NCI-H748 treated with DMSO at 0.1 percent for 48 hours (cell line): ENCODE results near the gene AMZ1.

Experiments used
- DNase-seq: peaks from one replicate; lab custom pipeline; 2025; lab: John Stamatoyannopoulos, UW

Gene AMZ1

DNA sequence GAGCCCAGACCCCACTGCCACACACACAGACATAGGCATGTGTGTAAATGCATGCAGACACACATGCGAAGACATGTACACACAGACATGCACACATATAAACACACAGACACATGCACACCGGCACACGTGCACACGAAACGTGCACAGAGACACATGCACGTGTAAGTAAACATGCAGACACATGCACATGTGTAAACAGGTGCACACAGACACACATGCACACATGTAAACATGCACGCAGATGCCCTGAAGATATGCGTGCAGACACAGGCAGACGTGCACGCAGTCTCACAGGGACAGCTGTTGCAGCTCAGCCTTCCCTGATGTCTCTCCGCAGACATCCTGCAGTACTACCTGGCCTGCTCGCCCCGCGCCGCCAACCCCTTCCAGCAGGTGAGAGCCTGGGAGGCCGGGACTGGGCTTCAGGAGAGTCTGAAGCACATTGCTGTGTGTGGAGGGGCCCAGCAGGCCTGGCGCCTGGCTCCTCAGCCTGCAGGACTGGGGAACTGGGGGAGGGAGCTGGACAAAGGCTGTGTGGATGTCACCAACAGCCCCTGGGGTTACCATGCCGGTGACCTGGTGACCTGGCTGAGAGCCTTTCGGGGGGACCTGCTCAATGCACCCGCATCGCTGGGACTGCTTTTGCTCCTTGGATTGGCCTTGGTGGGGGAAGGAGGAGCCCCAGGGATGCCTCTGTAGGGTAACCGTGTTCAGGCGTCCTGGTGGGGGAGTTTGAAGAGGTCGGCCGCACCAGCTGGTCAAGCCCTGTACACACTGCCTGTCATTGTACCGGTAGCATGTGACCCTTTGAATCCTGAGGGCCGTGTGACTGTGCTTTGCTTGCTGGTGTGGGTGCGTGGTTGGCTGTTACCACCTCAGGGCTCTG, 35.9 kb upstream of the AMZ1 start:
- no peak for DNase-seq

- DNase-seq, result no peak
Observed at GRCh38 chr7:2652736-2653060, 35.3 kb upstream of the AMZ1 start.

- no peak for DNase-seq
Observed at GRCh38 chr7:2654059-2654458, 33.9 kb upstream of the AMZ1 start.

- DNase-seq, result no peak
Observed at GRCh38 chr7:2655870-2656614, 32.0 kb upstream of the AMZ1 start.

GRCh38 chr7:2657208-2657607, 30.8 kb upstream of the AMZ1 start:
- no peak for DNase-seq

DNA sequence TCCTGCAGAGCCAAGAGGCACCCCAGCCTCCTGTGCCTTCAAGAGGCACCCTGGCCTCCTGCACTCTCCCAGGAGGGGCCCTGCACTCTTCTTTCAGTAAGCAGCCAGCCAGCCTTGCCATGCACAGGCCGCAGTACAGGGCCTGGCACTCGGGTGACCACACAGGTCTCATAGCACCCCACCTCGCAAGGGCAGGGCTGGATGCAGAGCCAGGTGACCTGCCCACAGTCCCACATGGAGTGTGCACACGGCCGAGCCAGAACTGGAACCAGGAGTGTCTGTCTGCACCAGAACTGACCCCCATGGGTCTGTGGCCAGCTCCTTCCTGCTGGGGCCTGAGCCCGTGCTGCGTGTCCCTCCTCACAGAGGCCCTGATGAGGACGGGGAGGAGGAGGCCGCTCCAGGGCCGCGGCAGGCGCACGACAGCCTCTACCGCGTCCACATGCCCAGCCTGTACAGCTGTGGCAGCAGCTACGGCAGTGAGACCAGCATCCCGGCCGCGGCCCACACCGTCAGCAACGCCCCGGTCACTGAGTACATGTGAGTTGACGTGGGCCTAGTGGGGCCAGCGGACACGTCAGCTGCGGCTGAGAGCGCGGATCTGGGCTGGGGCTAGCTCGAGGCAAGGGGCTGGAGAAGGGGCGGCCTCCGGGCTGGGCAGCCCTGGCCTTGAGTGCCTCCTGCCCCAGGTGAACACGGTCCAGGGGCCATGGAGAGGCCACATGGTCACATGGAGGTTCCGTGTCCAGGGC, 29.9 kb upstream of the AMZ1 start:
- DNase-seq, result no peak

DNA sequence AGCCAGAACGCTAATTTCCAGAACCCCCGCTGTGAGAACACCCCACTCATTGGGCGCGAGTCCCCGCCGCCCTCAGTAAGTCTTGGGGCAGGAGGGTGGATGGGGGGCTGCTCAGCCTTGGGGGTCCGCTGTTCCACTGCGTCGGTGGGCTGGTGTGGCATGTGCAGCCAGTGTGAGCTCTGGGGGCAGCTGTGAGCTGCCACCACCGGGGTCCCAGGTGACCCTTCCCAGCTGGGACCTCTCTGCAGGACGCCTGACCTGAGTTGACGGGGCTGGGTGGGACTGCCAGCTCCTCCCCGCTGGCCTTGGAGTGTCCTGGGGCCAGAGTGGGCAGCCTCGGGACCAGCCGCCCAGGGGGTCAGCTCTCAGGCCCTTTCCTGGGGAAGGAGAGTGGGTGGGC, 29.1 kb upstream of the AMZ1 start:
- DNase-seq, result no peak

DNA sequence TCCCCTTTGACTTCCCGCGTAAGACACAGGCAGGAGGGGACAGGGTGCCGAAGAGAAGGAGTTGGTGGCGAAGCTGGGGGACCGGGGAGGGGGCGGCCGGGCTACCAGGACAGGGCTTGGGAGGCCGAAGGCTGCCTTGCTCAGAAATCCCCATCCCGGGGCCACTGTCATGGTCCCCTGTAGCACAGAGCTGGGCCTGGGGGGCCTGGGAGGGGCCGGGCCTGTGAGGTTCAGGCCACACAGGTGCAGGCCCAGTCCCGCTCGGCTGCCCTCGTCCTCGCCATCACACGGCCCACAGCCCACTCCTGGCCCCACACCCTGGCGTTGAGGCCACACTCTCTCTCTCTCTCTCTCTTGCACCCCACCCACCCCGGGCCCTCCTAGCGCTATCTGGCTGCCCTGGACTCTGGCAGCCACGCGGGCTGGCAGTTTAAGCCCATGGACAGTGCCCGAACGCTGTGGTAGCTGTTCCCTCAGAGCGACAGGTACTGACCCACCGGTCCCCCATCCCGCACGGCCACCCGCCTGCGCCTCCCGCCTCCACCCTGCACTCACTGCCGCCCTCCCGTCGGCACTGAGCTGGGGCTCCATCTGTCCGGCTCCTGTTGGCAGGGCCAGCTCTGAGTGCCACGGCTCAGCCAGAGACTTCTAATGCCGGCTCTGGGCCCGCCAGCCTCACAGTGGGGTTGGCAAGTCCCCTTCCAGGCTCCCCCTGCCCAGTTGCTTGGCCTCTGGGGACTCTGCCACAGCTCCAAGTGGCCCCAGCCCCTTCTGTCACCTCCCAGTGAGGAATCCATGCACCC, 28.2 kb upstream of the AMZ1 start:
- DNase-seq, result no peak

- DNase-seq, result no peak
Observed at GRCh38 chr7:2660359-2661095, 27.5 kb upstream of the AMZ1 start.

DNA sequence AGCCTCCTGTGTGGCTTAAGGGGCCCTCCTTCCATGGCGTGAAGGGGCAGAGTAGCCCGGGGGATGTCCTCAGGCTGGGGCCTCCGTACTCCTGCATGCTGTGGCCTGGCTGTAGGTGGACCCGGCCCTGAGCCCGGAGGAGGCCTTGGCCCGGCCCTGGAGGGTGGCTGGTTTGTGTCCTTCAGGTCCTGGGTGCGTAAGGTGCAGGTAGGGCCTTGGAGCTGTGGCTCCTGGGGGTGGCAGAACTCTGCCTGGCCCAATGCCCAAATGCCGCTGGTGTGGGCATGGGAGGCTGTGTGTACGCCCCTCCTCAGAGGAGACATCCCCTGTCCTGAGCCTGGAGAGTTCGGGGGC, 26.9 kb upstream of the AMZ1 start:
- no peak for DNase-seq

DNA sequence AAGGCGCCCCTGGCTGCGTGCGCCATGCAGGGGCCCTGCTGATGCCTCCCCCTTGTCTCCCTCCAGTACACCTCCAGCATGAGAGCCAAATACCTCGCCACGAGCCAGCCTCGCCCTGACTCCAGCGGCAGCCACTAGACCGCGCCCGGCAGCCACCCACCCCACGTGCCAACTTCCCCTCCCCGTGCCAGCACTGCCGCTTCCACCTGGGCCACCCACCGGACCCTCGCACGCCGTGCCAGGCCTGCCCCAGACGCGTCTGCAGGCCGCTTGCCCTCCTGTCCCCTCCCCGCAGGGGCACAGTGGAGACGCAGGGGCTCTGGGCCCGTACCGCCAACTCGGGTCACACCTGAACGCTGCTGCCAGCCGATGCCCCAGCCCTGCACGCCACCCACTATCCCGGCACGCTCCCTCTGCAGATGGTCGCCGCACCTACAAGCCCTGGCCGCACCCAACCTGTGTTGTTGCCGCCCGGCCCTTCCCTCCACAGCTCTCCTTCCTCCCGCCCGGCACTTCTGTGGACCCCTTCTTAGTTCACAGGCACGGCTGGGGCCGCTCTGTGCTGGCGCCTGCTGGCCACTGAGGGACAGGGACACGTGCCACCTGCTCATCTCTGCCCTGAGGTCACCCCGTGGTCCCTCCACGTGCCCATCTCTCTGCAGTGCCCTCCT, 26.3 kb upstream of the AMZ1 start:
- no peak for DNase-seq

- no peak for DNase-seq
Observed at GRCh38 chr7:2662273-2663120, 25.5 kb upstream of the AMZ1 start.

DNA sequence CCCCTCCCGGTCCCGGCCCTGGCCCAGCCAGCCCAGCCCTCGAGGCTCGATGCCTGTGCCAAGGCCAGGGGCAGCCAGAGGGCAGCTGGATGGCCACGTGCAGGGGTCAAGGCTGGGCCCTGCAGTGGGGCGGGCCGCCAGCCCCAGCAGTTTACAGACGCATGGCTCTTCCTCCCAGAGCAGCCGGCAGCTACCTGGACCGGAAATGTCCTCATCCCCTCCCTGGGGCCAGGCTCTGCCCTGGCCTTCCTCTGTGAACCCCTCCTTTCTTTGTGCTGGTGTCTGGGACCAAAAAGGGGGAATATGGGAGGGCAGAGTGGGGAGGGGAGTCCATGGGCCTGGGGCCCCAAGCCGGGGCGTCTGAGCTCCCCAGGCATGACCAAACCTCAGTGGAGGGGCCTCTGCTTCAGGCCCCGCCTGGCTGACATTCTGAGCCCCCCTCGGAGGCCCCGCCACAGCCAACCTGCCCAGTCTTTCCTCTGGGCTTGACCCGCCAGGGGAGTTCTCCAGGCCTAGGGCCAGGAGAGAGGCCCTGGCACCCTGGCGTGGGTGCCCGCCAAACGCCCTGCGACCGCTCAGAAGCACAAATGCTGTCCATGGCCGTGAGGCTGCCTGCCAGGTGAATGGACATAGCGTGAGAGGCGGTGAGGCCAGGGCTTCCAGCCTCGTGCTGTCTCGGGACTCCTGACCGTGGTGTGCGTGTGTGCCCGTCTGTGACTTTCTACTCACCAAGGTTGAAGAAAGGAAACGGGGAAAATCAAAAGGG, 24.7 kb upstream of the AMZ1 start:
- DNase-seq, result no peak

GRCh38 chr7:2663960-2664359, 24.0 kb upstream of the AMZ1 start:
- no peak for DNase-seq

DNA sequence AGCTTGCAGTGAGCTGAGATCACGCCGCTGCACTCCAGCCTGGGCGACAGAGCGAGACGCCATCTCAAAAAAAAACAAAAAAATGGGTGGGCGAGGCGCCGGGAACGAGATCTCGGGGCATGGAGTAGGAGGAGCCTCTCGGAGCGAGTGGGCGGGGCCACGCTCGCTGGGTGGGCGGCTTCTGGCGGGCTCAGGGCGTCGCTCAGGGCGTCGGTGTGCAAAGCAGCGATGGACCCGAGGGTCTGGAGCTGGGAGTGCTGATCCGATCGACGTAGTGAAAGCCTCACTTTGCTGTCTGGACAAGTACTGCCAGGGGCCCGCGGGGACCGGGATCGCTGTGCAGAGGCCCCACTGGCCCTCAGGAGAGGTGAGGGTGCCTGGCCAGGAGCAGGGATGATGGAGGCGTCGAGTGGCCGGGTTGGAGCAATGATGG, 22.6 kb upstream of the AMZ1 start:
- no peak for DNase-seq

- DNase-seq, result no peak
Observed at GRCh38 chr7:2666155-2666554, 21.8 kb upstream of the AMZ1 start.

GRCh38 chr7:2666588-2667250, 21.3 kb upstream of the AMZ1 start:
- no peak for DNase-seq

DNA sequence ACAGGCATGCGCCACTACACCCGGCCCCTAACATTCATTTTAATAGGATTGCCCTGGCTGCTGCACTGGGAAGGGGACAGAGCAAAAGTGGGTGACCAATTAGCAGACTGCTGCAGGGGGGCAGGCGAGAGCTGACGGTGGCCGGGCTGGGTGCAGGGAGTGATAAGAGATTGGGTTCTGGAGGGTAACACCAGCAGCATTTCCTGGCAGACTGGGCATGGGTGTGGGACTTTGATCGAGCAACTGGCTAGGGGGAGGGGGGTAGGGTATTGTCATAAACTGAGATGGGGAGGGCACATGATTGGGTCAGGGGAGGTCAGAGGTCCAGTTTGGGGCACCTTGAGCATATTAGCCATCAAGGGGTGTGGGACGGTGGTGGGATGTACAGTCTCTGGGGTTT, 20.2 kb upstream of the AMZ1 start:
- DNase-seq, result no peak

- DNase-seq, result no peak
Observed at GRCh38 chr7:2668401-2668800, 19.6 kb upstream of the AMZ1 start.
